Activated B cell treated with CpG ODN at 0.5 μM for 24 hours (primary cell): Measurements from ENCODE around the gene SLAMF1. TPM values are rescaled to one million over a fixed set of nuclear protein-coding genes. Genes with fewer than 3 reads are reported as not detected.

Source experiments
- ATAC-seq: fragments of 200-7000 bp; cut with Tn5 transposase; one replicate; pipeline ENCODE4 v1.10.0; 2021; ENCODE audit warnings: low read depth, mild to moderate bottlenecking, moderate library complexity
- CTCF ChIA-PET: fragments of 350-600 bp; sonication (Branson Sonifier 250); formaldehyde crosslinking; loops from one replicate; lab custom pipeline; 2021; ENCODE audit warnings: antibody characterized with exemption; lab: Charles Lee
- POLR2A ChIA-PET: fragments of 350-600 bp; sonication (Branson Sonifier 250); formaldehyde crosslinking; loops from one replicate; lab custom pipeline; 2021; ENCODE audit warnings: antibody characterized with exemption; lab: Charles Lee
- DNase-seq: peaks from one replicate; pipeline ENCODE4 v3.0.0; 2022
- H3K27ac Mint-ChIP-seq: one replicate; pipeline ENCODE4 v1.8.0; 2020; ENCODE audit warnings: mixed read lengths
- H3K27me3 Mint-ChIP-seq: one replicate; pipeline ENCODE4 v1.8.0; 2021; ENCODE audit warnings: mixed read lengths
- H3K36me3 Mint-ChIP-seq: one replicate; pipeline ENCODE4 v1.8.0; 2021; ENCODE audit warnings: low read depth, mixed read lengths
- H3K4me1 Mint-ChIP-seq: one replicate; pipeline ENCODE4 v1.8.0; 2021; ENCODE audit warnings: mixed read lengths
- H3K4me3 Mint-ChIP-seq: one replicate; pipeline ENCODE4 v1.8.0; 2020; ENCODE audit warnings: mild to moderate bottlenecking, mixed read lengths
- H3K9me3 Mint-ChIP-seq: one replicate; pipeline ENCODE4 v1.8.0; 2020; ENCODE audit warnings: mixed read lengths
- intact Hi-C: fragments of 100-400 bp; cut with micrococcal nuclease; formaldehyde crosslinking; loops from one replicate; pipeline ENCODE4 v1.15.1; 2024
- total RNA-seq: library from RNA; stranded (reverse); gene quantifications from 2 replicates; pipeline ENCODE4 v1.2.3, GENCODE V29; 2022
- TF ChIP-seq, protein P1 (sequence below): fragments of 200-600 bp; IDR thresholded peaks from one replicate; pipeline ENCODE4 v1.8.0; 2022; ENCODE audit warnings: antibody characterized with exemption, mild to moderate bottlenecking

The SLAMF1 gene
- total RNA-seq, 1 donor from 2014 or later, result 91.7 TPM

DNA sequence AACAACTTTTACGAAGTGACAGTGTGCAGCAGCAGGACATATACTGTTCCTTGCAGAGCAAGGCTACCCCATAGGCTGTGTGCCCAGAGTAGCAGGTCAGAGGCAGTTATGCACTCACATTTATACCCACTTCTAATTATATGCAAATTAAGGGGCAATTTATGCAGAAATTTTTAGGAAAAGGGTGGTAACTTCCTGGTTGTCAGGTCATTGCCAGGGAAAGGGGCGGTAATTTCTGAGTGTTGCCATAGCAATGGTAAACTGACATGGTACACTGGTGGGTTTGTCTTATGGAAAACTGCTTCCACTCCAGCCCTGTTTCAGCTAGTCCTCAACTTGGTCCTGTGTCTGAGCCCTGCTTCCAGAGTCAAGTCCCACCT, 12.0 kb upstream of the SLAMF1 start:
- ChIA-PET POLR2A (interaction anchor here (0.8 kb wide), 1 partner anchor 15 kb away, joined by 3 read pairs; no protein-coding TSS in a partner anchor), CTCF (no interaction called here)
- TF ChIP-seq, protein P1, sequence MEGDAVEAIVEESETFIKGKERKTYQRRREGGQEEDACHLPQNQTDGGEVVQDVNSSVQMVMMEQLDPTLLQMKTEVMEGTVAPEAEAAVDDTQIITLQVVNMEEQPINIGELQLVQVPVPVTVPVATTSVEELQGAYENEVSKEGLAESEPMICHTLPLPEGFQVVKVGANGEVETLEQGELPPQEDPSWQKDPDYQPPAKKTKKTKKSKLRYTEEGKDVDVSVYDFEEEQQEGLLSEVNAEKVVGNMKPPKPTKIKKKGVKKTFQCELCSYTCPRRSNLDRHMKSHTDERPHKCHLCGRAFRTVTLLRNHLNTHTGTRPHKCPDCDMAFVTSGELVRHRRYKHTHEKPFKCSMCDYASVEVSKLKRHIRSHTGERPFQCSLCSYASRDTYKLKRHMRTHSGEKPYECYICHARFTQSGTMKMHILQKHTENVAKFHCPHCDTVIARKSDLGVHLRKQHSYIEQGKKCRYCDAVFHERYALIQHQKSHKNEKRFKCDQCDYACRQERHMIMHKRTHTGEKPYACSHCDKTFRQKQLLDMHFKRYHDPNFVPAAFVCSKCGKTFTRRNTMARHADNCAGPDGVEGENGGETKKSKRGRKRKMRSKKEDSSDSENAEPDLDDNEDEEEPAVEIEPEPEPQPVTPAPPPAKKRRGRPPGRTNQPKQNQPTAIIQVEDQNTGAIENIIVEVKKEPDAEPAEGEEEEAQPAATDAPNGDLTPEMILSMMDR, result no peak
- Mint-ChIP-seq H3K4me3 (no peak overlapping the region), H3K27me3 (no peaks in the 10 kb centered on the region), H3K4me1 (peaks cover 82% of the 10 kb centered on the region), H3K36me3 (peaks cover 6% of the 10 kb centered on the region), H3K9me3 (peaks cover 2% of the 10 kb centered on the region), H3K27ac (no peak overlapping the region)
- no peak for ATAC-seq
- DNase-seq, result no peak
- intact Hi-C loops, result no loop called here

DNA sequence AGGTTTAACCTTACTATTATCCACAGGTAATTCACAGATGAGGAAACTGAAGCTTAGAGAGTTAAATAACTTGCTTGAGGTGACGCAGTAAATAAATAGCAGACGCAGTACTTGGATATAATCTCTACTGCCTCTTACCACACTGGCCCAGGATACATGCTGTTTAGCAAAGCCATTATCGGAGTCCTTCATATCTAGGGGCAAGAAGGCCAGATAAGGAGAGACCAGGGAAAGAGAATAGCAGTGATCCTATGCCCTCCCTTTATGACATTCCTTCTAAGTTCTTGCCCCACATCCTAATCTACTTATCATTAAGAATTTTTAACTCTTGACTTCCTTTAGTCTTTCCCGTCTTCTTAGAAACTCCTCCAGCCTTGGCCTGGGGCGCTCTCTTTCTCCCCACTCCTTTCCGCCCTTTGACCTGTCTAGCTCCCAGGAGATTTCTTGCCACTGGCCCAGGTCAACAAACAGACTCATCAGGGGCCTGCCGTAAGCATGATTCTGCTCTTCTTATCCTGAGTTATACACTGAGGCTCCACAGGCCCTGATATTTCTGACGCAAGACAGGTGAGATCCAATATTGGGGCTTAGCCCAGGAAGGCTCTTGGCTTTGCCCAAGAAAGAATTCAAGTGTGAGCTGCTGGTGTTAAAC, 11.4 kb upstream of the SLAMF1 start:
- ATAC-seq, result no peak
- ChIA-PET POLR2A (interaction anchor here (0.8 kb wide), 1 partner anchor 16 kb away, joined by 3 read pairs; no protein-coding TSS in a partner anchor), CTCF (interaction anchor here (0.6 kb wide), 1 partner anchor 16 kb away, joined by 3 read pairs; no protein-coding TSS in a partner anchor)
- Mint-ChIP-seq H3K36me3 (peaks cover 6% of the 10 kb centered on the region), H3K9me3 (peaks cover 2% of the 10 kb centered on the region), H3K4me1 (peaks cover 83% of the 10 kb centered on the region), H3K27me3 (no peaks in the 10 kb centered on the region), H3K4me3 (no peak overlapping the region), H3K27ac (no peak overlapping the region)
- no peak for DNase-seq
- TF ChIP-seq, protein P1, result no peak
- intact Hi-C loops, result no loop called here

DNA sequence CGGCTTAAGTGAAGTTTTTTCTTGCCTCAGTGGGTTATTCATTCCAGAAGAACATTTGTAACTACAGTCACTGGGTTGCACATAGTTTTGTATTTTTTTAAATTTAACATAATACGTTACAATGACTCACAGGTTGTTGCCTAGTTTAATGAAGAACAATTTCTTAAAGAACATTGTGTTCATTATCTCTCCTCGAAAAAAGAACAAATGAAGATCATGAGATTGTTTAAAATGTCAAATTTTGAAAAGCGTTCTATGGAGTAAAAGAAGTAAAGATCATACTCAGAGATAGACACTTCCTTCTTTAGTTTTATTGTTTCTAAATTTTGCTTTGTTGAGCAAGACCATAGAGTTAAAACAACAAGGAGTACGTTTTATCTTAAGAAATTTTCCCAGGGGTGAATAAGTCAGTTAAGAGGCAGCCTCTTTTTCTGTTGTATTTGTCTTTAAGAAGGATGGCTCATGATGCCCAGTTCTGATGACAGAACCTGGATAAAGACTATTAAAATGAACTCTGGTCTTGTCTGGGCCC, 10.5 kb upstream of the SLAMF1 start:
- POLR2A ChIA-PET, result no interaction called here
- peaks cover 2% of the 10 kb centered on the region for H3K9me3 Mint-ChIP-seq
- TF ChIP-seq, protein P1, result no peak
- H3K36me3 Mint-ChIP-seq, result peaks cover 6% of the 10 kb centered on the region
- peak overlapping the region; percentile 30 for H3K4me3 Mint-ChIP-seq
- H3K27ac Mint-ChIP-seq, result peak overlapping the region; percentile 46
- no peak for ATAC-seq
- no peak for DNase-seq
- CTCF ChIA-PET, result no interaction called here
- peaks cover 83% of the 10 kb centered on the region for H3K4me1 Mint-ChIP-seq
- no peaks in the 10 kb centered on the region for H3K27me3 Mint-ChIP-seq
- intact Hi-C loops, result no loop called here

DNA sequence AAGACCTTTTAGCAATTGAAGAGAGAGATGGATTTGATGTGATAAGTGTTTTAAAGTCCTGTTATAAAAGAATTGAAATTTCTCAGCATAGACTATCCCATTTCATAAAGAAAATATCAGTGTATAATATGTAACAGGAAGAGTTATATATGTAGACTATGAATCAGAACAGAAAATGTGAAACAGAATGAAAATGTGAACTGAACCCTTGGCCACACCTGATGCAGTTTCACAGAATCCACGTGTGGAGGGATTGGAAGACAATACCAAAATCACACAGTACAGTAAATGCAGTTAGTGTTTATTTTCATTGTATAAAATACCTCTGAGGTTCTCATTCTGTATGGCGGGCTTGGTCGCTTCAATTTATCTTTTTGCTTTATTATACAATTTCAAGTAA, 9.9 kb upstream of the SLAMF1 start:
- no peak for DNase-seq
- TF ChIP-seq, protein P1, result no peak
- peak overlapping the region; percentile 36 for H3K27ac Mint-ChIP-seq
- H3K36me3 Mint-ChIP-seq, result peaks cover 6% of the 10 kb centered on the region
- H3K27me3 Mint-ChIP-seq, result no peaks in the 10 kb centered on the region
- H3K9me3 Mint-ChIP-seq, result peaks cover 2% of the 10 kb centered on the region
- ChIA-PET CTCF (no interaction called here), POLR2A (no interaction called here)
- no peak overlapping the region for H3K4me3 Mint-ChIP-seq
- H3K4me1 Mint-ChIP-seq, result peaks cover 85% of the 10 kb centered on the region
- intact Hi-C loops, result no loop called here
- ATAC-seq, result no peak

DNA sequence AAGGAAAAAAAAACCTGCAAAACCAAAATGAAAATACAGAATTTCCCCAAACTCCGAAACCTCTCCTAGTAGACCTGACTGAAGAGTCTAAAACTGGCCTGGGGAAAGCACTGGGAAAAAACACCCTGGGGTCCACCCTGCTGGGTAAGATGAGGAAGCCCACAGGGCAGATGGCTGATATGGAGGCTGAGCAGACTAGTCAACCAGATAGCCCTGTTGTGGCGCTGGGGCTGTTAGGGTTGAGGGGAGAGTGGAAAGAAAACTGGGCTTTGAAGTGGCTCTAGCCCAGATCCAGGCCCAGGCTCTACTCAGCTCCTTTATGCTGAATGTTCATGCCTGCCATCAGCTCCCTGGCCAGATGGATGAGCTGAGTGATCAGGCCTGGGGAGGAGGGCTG, 6.8 kb upstream of the SLAMF1 start:
- H3K27me3 Mint-ChIP-seq, result no peaks in the 10 kb centered on the region
- H3K9me3 Mint-ChIP-seq, result no peaks in the 10 kb centered on the region
- H3K36me3 Mint-ChIP-seq, result no peaks in the 10 kb centered on the region
- peak overlapping the region; percentile 65 for H3K4me3 Mint-ChIP-seq
- H3K4me1 Mint-ChIP-seq, result peaks cover 92% of the 10 kb centered on the region
- intact Hi-C loops, result loop anchor here (1.0 kb wide), 1 partner anchor 11 kb away; no protein-coding TSS in a partner anchor
- ChIA-PET POLR2A (interaction anchor here (0.7 to 1.1 kb wide), 4 partner anchors 11 to 27 kb away, joined by 3 to 4 read pairs (median 3); no protein-coding TSS in a partner anchor), CTCF (interaction anchor here (1.1 kb wide), 1 partner anchor 28 kb away, joined by 4 read pairs; no protein-coding TSS in a partner anchor)
- H3K27ac Mint-ChIP-seq, result peak overlapping the region; percentile 93
- no peak for DNase-seq
- ATAC-seq, result peak; percentile 78
- TF ChIP-seq, protein P1, result no peak
